HUDEP-2 (cell line): Measurements from ENCODE around the gene SPNS2.
A peak's percentile ranks its signal among the peaks of the same experiment; 100 is the strongest.

Experiments
- DNase-seq, 76 experiments: peaks; one replicate each; lab custom pipeline; 2025; ENCODE audit not compliant: unreplicated experiment in 76 of 76; lab: John Stamatoyannopoulos, UW

SPNS2 gene

DNA sequence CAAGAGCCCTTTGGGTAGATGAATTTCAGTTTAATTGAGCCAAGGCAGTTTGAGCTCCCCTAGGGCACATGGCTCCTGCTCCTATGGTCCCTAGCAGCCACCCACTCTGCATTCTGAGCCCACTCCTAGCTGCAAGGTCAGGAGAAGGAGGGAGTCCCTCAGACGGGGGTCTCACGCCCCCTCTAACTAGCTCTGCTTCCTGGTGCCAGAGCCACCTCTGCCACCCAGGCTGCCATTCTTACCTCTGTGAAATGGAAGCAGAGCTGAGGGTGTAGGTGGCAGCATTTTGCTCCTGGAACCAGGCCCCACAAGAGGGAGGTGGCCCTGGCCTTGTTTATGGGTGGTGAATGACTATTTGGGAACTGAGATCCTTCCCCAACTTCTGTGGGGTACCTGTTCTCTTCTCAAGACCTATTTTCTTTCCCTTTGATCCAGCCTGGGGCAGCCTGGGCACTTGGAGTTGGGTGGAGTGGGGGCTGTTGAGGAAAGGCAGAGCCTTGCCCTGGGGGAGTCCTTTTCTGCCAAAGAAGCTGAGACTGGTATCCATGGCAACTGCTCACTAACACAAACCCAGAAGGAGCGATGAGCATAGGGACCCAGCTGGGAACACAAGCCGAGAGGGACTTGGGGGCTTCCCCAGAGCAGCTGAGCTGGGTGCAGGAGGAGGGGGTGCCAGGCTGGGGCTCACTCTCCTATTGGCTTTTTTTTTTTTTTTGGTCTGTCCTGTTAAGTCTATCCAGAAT, 4.8 kb downstream of the SPNS2 start:
- DNase-seq: no peak

DNA sequence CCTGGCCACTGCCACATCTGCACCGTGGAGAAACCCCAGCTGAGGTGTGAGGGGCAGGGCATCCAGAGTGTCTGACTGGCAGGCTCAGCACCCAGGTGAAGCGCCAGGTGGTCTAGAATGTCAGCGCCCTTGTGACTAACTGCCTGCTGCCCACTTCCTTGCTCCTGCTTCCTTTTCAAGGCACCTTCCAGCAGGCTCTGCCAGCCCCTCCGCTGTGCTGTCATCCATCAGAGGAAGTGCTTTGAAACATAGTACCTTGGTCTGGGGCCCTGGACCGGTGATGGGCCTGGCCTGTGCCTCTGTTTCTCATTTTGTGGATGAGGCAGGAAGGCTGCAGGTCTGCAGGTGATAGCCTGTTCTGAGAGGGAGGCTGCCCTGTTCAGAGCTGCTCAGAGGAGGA, 5.5 kb downstream of the SPNS2 start:
- DNase-seq: no peak

DNA sequence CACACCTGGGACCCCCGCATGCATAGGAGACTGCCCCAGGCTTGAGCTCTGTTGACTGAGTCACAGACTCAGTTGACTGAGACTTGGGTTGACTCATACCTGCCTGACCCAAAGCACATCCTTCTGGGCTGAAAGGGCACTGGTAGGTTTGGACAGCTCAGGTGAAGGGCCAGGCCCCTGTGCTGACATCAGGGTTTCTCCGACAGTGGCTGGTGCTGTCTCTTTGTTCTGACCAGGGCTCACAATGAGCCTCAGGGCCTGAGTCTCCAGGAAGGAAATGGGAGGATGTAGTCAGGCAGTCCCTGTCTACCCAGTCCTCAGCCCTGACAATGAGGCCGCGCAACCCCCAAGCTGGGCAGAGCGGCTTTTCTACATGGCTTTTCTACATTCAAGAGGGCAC, 6.5 kb downstream of the SPNS2 start:
- no peak for DNase-seq

DNA sequence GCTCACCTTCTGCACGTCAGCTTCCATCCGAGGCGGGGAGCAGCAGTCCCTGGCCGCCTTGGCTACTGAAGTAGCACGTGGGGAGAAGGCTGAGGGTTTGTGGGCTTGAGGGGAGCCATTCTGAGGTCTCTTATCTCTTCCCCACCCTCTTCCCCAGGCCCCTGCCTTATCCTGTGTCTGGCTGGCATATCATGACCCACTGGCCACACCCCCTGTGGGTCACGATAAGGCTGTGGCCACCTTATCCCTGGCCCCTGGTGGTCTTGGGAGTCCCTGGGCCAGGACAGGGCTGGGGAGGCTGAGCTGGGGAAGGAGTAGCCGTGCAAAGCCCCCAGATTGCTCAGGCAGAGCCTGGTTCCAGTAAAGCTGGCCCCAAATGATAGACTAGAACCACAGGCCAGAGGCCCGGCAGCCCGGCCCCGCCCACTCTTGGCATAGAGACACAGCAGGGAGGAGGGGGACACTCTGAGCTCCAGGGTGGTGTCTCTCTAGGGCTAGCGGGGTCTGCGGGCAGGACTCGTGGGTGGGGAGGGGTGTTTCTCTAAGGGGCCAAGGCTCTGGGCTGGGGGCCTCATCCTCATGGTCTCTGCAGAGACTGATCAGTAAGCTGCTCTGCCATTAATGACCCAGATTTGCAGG, 7.6 kb downstream of the SPNS2 start:
- peak in 70 of 76 experiments; percentile 17 to 81 (median 56) for DNase-seq

GRCh38 chr17:4506892-4507291, 8.2 kb downstream of the SPNS2 start:
- no peak for DNase-seq

- DNase-seq: no peak
Measured at GRCh38 chr17:4507361-4508111, 8.9 kb downstream of the SPNS2 start.

DNA sequence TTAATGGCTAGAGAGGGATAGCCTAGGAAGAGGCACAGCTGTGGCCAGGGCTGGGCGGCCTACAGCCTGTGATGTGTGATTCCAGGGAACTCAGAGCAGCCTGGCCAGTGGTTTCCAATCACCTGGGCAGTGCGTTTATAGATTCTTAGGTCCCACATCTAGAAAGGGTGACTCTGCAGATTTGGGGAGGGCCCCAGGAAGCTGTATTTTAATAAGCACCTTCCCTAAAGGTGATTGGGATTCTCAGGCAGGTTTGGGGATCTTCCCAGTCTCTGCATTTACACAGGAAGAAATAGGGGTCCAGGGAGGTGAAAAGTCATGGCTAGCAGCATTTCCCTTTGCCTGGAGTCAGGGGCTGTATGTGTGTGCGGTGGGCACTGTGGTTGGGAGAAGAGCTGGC, 9.5 kb downstream of the SPNS2 start:
- DNase-seq: no peak

- DNase-seq: peak in 11 of 76 experiments; percentile 6 to 51 (median 19)
Measured at GRCh38 chr17:4509401-4509800, 10.7 kb downstream of the SPNS2 start.

- DNase-seq: no peak
Measured at GRCh38 chr17:4509923-4510617, 11.4 kb downstream of the SPNS2 start.

DNA sequence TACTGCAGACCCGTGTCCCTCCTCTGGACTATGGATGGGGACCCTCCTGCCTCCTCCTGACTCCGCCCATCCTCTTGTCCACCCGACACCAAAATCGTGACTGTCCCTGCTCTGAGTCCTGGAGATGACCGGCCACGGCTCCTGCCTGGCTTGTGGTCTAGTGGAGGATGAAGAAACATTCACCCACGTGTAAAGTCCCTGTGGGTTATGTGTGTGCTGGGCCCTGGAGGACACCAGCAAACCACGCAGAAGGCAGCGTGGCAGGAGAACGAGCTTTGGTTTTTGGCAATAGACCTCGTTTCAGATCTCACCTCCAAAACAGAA, 11.9 kb downstream of the SPNS2 start:
- no peak for DNase-seq

DNA sequence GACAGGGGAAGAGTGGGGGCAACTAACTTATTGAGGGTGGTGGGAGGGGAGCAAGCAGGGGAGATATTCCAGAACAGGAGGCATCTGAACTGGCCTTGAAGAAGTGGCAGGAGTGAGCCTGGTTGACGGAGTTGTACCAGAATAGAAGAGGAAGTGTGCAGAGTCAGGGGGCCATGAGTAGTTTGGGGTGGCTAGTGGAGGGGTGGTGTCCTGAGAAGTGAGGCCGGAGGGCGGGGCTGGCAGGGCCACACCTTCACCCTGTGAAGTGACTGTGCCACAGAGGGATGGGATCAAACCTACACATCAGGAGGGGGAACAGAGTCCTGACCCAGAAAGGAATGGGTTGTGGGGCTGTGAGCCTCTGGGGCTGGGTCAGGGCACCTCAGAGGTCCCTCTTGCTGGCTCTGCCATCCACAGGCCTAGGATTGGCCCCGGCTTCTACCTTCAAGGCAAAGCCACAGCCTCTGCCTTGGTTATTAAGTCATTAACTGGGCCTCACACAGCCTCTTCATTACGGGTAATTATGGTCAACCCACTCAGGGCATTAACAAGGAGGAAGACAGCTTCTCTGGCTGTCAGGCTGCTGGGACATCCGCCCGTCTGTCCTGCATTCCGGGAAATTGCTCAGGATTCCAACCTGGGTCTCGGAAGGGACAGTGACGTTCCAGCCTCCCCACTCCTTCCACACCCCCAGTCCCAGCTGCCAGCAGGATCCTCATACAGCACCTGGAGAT, 12.7 kb downstream of the SPNS2 start:
- no peak for DNase-seq

- no peak for DNase-seq
Measured at GRCh38 chr17:4512156-4513112, 13.8 kb downstream of the SPNS2 start.

- DNase-seq: no peak
Measured at GRCh38 chr17:4513113-4514032, 14.7 kb downstream of the SPNS2 start.

DNA sequence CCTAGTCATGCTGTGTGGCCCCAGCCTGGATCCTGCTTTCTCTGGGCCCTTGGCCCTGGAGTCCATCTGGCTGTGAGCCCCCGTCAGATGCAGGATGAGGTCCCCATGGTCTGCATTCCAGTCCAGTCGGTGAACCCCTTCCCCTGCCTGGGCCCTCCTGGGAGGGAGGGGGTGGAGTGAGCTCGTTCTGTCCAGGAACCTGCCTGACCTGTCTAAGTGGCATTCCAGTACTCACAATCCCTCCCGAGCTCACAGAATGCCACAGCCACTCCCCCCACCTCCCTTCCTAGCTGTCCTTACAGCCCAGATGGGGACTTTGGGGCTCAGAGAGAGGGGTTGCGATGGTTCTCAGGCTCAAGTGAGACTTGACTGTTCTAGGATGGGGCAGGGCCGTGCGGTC, 15.5 kb downstream of the SPNS2 start:
- DNase-seq: no peak

- DNase-seq: no peak
Measured at GRCh38 chr17:4514779-4515178, 16.1 kb downstream of the SPNS2 start.

- no peak for DNase-seq
Measured at GRCh38 chr17:4515501-4515900, 16.8 kb downstream of the SPNS2 start.

DNA sequence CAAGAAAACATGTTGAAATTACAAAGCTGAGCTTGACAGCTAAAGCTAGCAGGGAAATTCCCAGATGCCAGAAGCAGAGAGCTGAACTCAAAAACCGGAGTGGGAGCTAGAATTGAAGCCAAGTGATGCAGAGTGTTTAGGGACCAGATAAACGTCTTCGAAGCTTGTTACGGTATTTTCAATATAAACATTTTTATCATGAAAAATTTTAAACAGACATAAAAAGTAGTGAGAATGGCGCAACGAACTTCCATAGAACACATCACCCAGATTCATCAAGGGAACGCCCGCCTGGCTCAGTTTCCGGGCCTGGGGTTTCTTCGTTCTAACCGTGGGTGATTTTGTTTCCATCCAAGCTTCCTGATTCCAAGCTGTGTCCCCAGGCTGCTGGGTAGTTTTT, 18.1 kb downstream of the SPNS2 start:
- no peak for DNase-seq

- no peak for DNase-seq
Measured at GRCh38 chr17:4518901-4519300, 20.2 kb downstream of the SPNS2 start.
